GM19395 (cell line): Measurements from ENCODE around the gene RPS19BP1.

Source experiments
- ATAC-seq: cut with Tn5 transposase; IDR thresholded peaks from one replicate; pipeline ENCODE4 v1.9.1; 2021; ENCODE audit warnings: mild to moderate bottlenecking, moderate library complexity; ENCODE audit not compliant: unreplicated experiment

Gene RPS19BP1

DNA sequence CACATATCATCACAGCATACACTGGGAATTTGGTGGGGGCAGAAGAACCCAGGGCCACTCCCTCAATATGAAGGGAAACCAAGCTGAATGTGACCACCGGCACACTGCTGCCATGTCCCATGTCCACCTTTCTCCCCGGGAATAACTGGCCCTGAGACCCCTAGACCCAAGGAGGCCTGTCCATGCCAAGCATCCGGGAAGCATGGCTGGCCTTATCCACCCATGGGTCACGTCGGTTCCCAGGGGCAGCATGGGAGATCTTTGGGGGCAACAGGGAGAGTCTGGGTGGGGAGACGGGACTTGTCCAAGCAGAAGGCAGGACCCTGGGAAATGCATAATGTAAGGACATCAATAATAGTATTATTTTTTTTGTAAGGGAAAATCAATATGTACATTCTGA, 40.9 kb downstream of the RPS19BP1 start:
- ATAC-seq = no peak

DNA sequence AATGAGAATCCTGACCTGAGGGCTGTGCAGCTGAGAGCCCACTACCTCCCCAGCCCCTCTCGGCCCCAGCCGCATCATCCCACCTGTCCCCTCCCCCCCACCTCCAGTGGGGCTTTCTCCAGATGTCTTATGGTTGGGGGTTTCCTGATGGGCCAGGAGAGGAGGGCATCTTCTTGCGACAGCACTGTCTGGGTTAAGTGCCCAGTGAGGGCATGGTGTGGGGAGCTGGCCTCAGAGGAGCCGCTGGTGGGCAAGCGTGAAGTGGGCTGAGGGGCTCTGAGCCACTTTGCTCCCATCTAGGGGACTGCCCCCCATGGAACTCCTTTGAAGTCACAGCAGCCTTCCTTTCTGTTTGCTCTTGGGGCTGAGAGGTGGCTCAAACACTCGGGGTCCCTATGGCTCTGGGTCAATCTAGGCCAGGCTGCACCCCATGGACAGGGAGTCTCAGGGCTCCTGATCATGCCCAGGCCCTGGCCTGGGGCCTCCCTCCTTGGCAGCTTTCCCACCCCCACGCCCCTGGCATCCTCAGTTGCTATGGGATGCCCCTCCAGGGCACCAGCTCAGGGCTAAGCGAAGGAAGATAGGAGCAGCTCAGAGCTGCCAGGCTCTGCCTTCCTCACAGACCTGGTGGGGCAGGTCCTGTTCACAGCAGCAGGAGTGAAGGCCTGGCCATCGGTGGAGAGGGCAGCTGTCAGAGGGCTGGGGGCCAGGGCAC, 41.4 kb downstream of the RPS19BP1 start:
- no peak for ATAC-seq

DNA sequence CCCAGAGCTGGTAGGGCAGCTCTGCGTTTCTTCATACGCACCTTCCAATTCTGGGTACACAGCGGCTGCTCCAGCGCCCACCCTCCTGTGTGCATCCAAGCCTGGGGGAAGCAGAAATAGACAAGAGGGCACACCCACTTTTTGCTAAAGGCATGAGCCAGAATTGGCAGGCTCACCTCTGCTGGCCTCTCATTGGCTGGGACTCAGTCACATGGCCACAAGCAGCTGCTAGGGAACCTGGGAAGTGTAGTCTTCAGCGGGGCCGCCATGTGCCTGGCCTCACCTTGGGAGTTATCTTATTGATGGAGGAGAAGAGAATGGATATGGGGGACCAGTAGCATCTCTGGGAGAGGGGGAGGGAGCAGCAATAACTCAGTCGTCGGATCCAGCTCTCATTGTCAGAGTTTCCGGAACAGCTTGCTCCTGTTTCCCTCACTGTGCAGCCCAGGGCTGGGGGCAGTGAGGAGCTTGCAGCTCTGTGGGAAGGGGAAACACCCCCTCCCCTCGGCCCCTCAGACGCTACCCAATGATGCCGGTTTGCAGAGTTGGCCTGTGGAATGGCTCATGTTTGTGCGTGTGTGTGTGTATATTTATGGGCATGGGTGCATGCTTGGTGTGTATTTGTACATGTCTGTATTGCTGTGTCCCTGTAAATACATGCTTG, 42.3 kb downstream of the RPS19BP1 start:
- ATAC-seq = peak; percentile 56

DNA sequence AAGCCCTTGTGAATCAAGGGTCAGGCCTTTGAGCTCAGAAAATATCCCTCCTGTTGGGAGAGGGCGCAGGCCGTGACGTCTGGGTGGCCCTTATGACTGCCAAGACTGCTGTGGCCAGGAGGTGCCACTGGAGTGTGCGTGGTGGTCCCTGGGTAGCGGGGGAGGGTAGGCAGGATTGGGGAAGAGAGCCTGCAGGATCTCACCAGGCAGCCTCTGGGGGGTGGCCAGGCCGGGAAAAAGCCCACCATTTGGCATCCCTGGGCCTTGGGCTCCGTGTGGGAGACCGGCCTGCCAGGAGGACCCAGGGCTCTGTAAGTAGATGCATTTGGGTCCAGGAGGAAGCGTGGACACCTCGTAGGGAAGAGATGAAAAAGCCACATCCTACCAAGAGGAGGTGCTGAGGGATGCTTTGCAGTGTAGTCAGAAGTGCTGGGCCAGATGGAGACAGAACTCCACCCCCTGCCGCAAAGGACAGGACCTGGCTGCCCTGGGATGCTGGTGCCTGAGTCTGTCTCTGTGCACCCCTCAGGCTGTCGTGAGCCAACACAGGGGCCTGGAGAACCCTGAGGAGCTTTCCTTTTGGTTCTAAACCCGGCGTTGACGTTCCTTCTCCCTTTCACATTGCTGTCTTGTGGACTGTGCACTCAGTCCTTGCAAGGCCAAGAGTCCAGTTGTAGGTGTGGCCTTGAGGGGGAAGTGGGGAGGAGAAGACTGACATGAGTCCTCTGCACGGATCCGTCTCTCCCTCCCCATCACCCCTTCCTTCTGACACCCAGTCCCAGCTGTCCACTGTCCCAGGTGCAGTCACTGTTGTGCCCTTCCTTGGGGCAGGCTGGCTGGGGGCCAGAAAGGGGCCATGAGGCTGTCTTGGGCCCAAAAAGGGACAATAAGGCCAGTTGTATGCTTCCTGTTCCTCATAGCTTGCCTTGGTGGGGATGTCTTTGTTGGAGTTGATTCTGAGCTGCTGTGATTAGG, 43.2 kb downstream of the RPS19BP1 start:
- ATAC-seq = no peak

DNA sequence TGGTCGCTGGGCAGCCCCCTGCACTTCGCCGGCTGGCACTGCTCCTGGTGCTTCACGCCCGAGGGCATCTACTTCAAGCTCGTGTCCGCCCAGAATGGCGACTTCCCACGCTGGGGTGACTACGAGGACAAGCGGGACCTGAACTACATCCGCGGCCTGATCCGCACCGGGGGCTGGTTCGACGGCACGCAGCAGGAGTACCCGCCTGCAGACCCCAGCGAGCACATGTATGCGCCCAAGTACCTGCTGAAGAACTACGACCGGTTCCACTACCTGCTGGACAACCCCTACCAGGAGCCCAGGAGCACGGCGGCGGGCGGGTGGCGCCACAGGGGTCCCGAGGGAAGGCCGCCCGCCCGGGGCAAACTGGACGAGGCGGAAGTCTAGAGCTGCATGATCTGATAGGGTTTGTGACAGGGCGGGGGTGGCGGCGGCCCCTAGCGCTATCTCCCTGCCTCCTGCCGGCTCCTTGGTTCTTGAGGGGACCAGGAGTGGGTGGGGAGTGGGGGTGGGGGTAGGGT, 43.9 kb downstream of the RPS19BP1 start:
- no peak for ATAC-seq

DNA sequence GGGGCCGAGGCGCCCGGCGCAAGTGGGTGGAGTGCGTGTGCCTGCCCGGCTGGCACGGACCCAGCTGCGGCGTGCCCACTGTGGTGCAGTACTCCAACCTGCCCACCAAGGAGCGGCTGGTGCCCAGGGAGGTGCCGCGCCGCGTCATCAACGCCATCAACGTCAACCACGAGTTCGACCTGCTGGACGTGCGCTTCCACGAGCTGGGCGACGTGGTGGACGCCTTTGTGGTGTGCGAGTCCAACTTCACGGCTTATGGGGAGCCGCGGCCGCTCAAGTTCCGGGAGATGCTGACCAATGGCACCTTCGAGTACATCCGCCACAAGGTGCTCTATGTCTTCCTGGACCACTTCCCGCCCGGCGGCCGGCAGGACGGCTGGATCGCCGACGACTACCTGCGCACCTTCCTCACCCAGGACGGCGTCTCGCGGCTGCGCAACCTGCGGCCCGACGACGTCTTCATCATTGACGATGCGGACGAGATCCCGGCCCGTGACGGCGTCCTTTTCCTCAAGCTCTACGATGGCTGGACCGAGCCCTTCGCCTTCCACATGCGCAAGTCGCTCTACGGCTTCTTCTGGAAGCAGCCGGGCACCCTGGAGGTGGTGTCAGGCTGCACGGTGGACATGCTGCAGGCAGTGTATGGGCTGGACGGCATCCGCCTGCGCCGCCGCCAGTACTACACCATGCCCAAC, 44.6 kb downstream of the RPS19BP1 start:
- no peak for ATAC-seq

DNA sequence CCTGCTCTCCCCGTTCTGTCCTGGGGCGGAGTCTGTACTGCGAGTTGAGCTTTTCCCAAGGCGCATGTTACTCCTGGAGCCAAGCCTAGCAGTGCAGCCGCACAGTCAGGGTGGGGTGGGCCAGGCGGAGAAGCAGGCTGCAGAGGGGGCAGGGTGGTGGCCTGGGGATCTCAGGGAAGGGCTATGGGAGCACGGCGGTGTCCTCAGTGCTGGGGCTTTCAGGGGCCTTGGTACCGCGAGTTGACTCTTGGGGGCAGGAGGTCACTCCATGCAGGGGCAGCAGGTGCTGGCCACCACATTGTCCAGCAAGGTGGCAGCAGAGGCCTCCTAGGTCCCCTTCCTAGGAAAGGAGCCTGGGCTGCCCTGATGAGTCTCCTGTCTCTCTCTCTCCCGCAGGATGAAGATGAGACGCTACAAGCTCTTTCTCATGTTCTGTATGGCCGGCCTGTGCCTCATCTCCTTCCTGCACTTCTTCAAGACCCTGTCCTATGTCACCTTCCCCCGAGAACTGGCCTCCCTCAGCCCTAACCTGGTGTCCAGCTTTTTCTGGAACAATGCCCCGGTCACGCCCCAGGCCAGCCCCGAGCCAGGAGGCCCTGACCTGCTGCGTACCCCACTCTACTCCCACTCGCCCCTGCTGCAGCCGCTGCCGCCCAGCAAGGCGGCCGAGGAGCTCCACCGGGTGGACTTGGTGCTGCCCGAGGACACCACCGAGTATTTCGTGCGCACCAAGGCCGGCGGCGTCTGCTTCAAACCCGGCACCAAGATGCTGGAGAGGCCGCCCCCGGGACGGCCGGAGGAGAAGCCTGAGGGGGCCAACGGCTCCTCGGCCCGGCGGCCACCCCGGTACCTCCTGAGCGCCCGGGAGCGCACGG, 45.4 kb downstream of the RPS19BP1 start:
- no peak for ATAC-seq

DNA sequence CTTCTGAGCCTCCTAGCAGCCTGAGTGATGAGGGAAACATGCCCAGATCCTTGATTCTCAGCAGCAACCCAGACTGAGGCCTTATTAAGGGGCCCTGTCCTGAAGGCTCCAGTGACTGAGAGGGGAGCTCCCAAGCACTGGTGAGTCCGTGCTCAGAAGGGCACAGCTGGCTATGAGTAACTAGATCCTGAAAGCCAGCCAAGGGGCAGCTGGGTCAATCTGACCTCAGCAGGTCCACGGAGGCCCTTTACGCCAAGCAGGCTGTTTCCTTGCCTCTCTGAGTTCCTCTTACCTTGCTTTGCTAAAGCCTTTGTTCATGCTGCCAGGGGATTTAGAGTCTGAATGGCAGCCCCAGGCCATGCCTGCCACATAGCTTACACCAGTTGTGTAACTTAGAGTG, 49.8 kb downstream of the RPS19BP1 start:
- ATAC-seq = no peak

DNA sequence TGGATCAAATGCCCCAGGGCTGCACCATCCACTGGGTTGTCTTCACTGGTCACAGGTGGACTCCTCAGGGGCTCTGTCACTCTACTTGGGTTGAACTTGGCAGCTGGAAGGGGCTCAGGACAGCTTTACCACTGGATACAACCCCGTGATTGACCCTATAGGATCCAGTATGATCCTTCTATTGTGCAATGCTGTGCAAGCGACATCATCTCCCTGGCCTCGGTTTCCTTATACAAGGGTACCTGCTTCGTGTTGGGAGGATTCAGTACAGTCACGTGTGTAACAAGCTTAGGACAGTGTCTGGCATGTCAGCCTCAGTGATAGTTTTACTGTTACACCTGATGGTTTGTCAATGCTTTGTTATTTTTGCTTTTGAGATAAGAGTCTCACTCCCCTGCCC, 51.0 kb downstream of the RPS19BP1 start:
- no peak for ATAC-seq

DNA sequence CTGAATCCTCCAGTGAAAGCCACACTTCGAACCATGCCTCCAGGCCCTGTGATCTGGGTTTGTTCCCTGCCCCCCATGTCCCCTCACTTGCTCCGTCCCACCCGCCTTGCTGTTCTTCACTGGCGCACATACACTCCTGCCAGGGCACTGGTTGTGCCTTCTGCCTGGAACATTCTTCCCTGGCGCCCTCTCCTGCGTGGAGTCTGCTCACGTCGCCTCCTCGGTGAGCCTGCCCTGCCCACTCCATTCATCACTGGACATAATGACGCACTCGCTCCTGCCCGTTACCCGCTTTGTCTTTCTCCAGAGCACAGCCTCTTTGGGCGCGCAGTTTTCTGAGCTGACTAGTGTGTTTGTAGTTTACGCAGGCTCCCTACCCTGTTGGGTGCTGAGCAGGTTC, 51.5 kb downstream of the RPS19BP1 start:
- ATAC-seq = no peak

DNA sequence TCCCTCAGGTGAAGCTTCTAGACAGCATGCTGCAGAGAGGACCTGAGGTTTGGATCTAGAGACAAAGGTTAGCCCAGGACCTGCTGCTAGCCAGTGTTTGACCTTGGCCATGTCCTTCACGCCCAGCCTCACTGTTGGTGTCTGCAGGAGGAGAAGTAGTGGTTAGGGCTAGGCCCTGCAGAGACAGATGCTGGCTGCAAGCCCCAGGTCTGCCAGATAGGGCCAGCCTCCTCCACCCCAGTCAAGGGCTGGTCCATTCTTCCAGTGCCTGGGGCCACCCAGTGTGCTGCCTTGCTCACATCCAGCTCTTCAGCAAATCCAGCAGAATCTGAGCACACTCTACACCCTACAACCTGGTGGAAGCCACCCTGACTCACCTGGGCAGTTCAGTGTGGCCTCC, 52.0 kb downstream of the RPS19BP1 start:
- no peak for ATAC-seq

DNA sequence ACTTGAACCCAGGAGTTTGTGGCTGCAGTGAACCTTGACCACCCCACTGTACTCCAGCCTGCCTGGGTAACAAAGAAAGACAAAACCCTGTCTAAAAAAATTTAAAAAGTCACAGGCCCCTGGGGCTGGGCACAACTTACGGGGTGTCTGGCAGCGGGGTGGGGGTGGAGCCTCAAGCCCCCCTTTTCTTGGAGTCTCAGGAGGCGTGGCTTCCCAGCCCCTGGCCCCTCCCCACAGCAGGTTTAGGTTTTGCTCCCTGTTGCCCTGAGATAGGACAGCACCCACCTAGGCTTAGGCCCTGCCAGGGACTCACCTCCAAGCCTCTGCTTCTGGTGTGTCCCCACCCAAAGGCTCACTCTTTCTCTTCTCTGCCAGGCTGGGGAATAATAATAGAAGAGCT, 53.3 kb downstream of the RPS19BP1 start:
- ATAC-seq = no peak
